Activated CD8-positive, alpha-beta memory T cell treated with anti-CD3 and anti-CD28 coated beads, Interleukin-2, amount 50 U/mL, for 1 hour (primary cell): Measurements from ENCODE around the gene CTXN1.
"Not testable (repeated sequence)": the region's sequence is repeated elsewhere in the genome, so short reads cannot be mapped to it uniquely, and the experiment has no call there.

ENCODE experiments used
- DNase-seq: peaks from one replicate; pipeline ENCODE4 v3.0.0-alpha.2; 2020; ENCODE audit errors: extremely low read depth

Gene CTXN1

GRCh38 chr19:7926021-7926726, at the start of gene CTXN1:
CTXN1 (minus strand) TSS chr19:7926135; CDS start chr19:7925538, 597 bp downstream.
- DNase-seq: no peak

- no peak for DNase-seq
Measured at GRCh38 chr19:7975037-7975436, 49.1 kb upstream of the CTXN1 start.

GRCh38 chr19:7973883-7974282, 47.9 kb upstream of the CTXN1 start:
- no peak for DNase-seq

GRCh38 chr19:7971553-7972520, 45.9 kb upstream of the CTXN1 start:
- no peak for DNase-seq

GRCh38 chr19:7970716-7971448, 44.9 kb upstream of the CTXN1 start:
- no peak for DNase-seq

GRCh38 chr19:7969555-7969939, 43.6 kb upstream of the CTXN1 start:
- DNase-seq: no peak

GRCh38 chr19:7968796-7969554, 43.0 kb upstream of the CTXN1 start:
- DNase-seq: no peak

- DNase-seq: no peak
Measured at GRCh38 chr19:7968008-7968795, 42.3 kb upstream of the CTXN1 start.

GRCh38 chr19:7965921-7966665, 40.2 kb upstream of the CTXN1 start:
- no peak for DNase-seq

GRCh38 chr19:7965259-7965841, 39.4 kb upstream of the CTXN1 start:
- no peak for DNase-seq

GRCh38 chr19:7963566-7963965, 37.6 kb upstream of the CTXN1 start:
- DNase-seq: no peak

- DNase-seq: no peak
Measured at GRCh38 chr19:7962644-7963268, 36.8 kb upstream of the CTXN1 start.

- DNase-seq: no peak
Measured at GRCh38 chr19:7961920-7962626, 36.1 kb upstream of the CTXN1 start.

GRCh38 chr19:7961082-7961481, 35.1 kb upstream of the CTXN1 start:
- DNase-seq: not testable (repeated sequence)

GRCh38 chr19:7959211-7959610, 33.3 kb upstream of the CTXN1 start:
- DNase-seq: no peak

GRCh38 chr19:7955696-7956095, 29.8 kb upstream of the CTXN1 start:
- no peak for DNase-seq

GRCh38 chr19:7953576-7953975, 27.6 kb upstream of the CTXN1 start:
- no peak for DNase-seq

- no peak for DNase-seq
Measured at GRCh38 chr19:7953060-7953459, 27.1 kb upstream of the CTXN1 start.
